HG03108 (cell line): ENCODE measurements around the gene GON4L.
"Not testable (repeated sequence)": the region's sequence is repeated elsewhere in the genome, so short reads cannot be mapped to it uniquely, and the experiment has no call there.

Source experiments
- ATAC-seq: cut with Tn5 transposase; IDR thresholded peaks from one replicate; pipeline ENCODE4 v1.9.1; 2021; ENCODE audit warnings: moderate library complexity; ENCODE audit not compliant: unreplicated experiment

The GON4L gene

DNA sequence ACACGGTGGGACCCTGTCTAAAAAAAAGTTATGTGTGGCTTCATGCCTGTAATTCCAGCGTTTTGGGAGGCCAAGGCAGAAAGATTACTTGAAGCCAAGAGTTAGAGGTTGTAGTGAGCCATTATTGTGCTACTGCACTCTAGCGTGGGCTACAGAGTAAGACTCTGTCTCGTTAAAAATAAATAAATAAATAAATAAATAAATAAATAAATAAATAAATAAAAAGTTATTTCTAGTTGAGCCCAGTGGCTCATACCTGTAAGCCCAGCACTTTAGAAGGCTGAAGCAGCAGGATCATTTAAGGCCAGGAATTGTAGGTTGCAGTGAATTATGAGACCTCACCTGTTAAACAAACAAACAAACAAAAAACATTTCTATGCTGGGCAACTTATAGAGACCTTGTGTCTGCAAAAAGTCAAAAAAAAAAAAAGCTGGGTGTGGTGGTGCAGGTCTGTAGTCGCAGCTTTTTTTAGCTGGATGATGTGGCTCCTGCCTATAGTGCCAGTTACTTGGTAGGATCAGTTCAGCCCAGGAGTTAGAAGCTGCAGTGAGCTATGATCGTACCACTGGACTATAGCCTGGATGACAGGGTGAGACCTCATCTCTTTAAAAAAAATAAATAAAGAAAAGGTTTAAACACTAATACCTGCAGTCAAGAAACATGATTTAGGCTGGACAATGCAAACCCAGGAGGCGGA is 25.6 kb downstream of the GON4L start:
- no peak for ATAC-seq

GRCh38 chr1:155827450-155827849 is 29.6 kb downstream of the GON4L start:
- no peak for ATAC-seq

DNA sequence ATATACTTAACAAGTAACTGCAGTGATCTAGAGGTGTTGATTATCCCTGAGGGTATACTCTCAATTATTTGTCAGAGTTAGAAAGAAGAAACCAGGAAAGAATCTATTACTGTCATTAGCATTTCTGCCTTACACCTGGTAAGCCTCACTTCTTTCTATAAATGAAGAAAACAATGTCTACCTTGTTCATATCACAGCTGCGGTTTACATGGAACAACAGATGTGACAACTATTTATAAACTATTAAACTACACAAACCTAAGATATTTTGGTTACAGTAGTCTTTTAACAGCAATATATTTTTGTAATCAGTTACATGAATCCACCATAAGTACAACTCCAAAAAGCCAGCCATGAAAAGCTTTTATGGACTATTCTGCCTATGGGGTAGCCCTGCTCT is 40.7 kb downstream of the GON4L start:
- no peak for ATAC-seq

DNA sequence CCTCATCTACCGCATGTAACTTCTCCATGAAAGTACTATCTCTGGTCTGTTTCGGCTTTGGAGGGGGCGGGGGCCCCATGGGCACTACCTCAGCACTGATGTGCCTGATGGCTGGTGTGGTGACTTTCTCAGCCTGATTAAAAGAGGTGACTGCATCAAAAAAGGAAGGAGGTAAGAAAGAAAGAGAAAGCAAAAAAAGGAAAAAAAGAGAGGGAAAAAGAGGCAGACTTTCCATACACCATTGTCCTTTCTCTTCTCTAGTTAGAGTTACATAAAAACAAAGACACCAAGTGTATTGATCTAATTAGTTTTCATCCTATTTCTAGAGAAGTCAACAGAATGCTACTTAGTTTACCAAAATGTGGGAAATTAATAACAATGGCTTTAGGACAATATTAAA is 43.3 kb downstream of the GON4L start:
- no peak for ATAC-seq

GRCh38 chr1:155812878-155813277 is 44.1 kb downstream of the GON4L start:
- ATAC-seq = no peak

DNA sequence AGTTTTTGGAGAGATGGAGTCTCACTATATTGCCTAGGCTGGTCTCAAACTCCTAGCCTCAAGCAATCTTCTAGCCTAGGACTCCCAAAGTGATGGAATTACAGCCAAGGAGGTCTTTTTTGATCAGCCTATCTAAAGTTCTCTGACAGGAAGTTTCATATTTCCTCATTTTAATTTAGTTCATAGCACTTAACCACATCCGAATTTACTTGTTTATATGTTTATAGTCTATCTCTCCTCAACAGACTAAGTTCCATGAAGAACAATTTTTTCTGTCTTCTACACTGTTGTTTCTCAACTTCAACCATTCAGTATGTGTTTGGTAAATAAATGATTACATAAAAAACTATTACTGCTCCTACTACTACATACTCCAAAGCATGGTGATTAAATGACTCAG is 47.9 kb downstream of the GON4L start:
- ATAC-seq = no peak

GRCh38 chr1:155801149-155801548 is 55.9 kb downstream of the GON4L start:
- ATAC-seq = no peak

- ATAC-seq = not testable (repeated sequence)
These were observed 61.4 kb downstream of the GON4L start for GRCh38 chr1:155795618-155796017.

GRCh38 chr1:155794605-155795245 is 62.3 kb downstream of the GON4L start:
- ATAC-seq = no peak

GRCh38 chr1:155793213-155793612 is 63.8 kb downstream of the GON4L start:
- ATAC-seq = no peak

- ATAC-seq = no peak
These were observed 79.4 kb downstream of the GON4L start for GRCh38 chr1:155777582-155777981.

DNA sequence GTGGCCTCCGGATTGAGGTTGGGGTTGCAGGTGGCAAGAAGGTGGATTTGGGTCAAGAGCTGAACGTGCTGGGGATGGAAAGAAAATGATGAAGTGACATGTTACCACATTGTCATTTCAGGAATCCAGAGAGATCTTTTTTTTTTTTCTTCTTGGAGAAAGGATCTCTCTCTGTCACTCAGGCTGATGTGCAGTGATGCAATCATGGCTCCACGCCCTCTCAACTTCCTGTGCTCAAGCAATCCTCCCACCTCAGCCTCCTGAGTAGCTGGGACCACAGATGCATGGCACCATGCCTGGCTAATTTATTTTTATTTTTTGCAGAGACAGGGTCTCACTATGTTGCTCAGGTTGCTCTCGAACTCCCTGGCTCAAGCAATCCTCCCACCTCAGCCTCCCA is 80.6 kb downstream of the GON4L start:
- no peak for ATAC-seq

- no peak for ATAC-seq
These were observed 83.8 kb downstream of the GON4L start for GRCh38 chr1:155773221-155773620.

DNA sequence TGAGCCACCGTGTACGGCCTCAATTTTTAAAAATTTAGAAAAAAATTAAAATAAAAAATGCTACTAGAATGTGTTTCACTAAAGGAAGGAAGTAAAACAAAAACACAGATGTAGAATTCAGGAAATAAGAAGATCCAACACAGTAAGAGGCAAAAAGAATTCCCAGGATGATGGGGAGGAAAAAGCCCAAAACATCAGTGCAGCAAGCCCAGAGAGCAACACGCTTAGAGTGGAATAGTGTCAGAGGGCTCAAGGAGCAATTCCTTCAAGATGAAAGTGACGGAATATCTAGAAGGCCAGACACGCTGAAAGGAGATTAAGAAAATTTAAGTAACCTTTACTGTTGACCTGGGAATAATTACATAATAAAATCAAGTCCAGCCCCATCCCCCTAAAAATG is 87.8 kb downstream of the GON4L start:
- ATAC-seq = no peak

DNA sequence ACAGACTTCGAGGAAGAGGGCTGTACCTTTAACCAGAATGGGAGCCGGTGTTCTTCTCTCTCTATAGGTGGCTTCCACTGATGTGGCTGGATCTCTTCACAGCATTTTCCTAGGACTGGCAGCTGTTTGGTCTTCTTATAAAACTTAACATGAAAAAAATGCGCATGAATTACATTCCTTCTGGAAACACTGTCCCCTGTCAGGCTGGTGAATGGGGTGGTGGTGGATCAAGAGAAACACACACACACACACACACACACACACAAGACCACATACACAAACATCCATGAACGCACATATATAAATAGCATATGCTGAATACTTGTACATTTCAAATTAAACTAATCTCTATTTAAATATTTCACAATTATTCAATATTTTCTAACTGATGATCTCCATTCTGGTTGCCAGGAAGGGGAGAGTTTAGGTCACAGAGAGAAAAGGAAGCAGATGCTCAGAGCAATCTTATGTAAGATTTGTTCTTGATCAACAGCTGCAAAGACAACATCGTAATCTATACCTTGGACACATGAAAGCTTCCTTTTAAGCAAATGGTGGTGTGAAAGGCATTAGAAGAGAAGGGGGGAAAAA is 89.5 kb downstream of the GON4L start:
- not testable (repeated sequence) for ATAC-seq

GRCh38 chr1:155763989-155764388 is 93.0 kb downstream of the GON4L start:
- not testable (repeated sequence) for ATAC-seq

- not testable (repeated sequence) for ATAC-seq
These were observed 93.8 kb downstream of the GON4L start for GRCh38 chr1:155763090-155763815.

- ATAC-seq = no peak
These were observed 95.1 kb downstream of the GON4L start for GRCh38 chr1:155761736-155762405.

GRCh38 chr1:155760751-155761475 is 96.1 kb downstream of the GON4L start:
- no peak for ATAC-seq

DNA sequence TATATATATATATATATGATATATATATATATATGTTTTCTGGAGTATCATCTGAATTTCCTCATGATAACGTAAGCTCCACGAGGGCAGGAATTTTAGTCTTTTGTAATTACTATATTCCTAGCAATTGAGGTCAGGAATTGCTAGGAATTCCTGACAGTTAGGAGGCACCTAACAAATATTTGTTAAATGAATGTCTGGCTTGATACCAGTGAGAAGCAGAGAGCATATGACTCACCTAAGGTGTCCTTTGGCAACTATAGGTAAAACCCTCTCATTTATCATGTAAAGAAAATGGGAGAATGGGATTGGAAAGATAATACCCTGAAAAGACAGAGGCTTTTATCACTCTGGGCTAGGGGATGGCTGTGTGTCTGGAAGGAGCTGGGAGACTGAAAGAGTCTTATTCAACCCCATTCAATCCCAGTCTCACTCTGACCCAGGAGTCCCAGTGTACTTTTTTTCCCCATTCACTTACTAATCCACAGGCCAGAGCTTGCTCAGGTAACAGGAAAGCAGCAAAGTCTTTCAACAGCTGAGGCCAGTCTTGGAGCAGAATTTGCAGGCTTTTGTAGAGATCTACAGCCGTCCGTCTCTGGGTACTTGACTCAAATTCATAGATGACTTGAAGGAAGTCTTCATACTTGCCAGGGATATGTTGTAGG is 96.9 kb downstream of the GON4L start:
- ATAC-seq = no peak
